Subcutaneous adipose tissue (tissue), 4 donors: ENCODE measurements around the gene ERCC6L. TPM values are rescaled to one million over a fixed set of nuclear protein-coding genes. Genes with fewer than 3 reads are reported as not detected.

Experiments
- CTCF ChIP-seq: fragments of 450-650 bp; IDR thresholded peaks from one replicate; pipeline ENCODE4 v1.5.1; 2016; ENCODE audit warnings: low read depth, mild to moderate bottlenecking, control low read depth, antibody characterized with exemption, moderate library complexity
- total RNA-seq, 4 donors: library from RNA; depleted of rRNA; stranded (reverse); fragments of >200 nt; gene quantifications; one replicate each; pipeline ENCODE4 v1.1.0, GENCODE V29; 2016

ERCC6L gene
- total RNA-seq, 4 donors from 2014 or later: 0.22 to 0.51 TPM; not detected in 2

DNA sequence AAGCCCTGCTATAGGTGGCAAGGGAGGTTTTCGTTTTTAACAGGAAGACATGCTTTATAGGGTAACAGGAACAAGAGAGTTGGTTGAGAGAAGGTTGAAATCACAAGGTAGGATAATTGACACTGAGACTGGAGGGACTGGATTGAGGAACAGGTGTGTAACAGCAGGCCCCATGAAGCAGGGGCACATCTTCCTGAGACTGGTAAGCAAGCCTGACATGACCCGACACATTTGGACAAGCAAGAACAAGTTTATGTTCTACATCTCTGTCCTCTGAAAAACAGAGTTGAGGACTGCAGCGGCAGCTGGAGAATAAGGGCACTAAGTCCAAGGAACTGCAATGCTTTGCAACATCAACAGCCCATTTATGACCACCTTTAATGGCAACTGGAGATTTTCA, 33.0 kb upstream of the ERCC6L start:
- TF ChIP-seq CTCF: no peak

DNA sequence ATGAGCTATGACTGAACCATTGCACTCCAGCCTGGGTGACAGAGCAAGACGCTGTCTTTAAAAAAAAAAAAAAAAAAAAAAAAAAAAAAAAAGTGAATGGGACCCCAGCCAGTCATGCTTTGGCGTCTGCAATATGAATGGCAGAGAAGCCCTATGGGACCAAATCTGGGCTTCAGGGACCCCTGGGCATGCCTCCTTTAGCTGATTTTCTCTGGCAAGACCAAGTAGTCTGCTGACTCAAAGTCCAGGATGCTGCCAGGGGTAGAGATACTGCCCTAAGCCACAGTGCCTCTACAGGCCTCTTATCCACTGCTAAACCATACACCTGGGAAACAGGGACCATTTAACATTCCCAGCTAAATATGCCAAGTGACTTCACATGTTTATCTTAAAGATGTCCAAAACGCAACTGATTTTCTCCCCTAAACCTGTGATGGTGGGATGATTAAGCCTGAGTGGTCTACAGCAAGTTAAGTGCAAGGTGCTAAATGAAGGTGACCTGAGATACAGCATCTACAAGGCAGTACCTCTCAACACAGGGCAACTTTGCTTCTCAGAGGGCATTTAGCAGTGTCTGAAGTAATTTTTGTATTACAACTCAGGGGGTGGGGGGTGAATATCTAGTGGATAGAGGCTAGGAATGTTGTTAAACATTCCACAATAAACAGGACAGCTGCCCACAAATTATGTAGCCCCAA, 32.4 kb upstream of the ERCC6L start:
- TF ChIP-seq CTCF: no peak

- no peak for TF ChIP-seq CTCF
These were observed 31.6 kb upstream of the ERCC6L start for GRCh38 chrX:72270316-72270866.

DNA sequence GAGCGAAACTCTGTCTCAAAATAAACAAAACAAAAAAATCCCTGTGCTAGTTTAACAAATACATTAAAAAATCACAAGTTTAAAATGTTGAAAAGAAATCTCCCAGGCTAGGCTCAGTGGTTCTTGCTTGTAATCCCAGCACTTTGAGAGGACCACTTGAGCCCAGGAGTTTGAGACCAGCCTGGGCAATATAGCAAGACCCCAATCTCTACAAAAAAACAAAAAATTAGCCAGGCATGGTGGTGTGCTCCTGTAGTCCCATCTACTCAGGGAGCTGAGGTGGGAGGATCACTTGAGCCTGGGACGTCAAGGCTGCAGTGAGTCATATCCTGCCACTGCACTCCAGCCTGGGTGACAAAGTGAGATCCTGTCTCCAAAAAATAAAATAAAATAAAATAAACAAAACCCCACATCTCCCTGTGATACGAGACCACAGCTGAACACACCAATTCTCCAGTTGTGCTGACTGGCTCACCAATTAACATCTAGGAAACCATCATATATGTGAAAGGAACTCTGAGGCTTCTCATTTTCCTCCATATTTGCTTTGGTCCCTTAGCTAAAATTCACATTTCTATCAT, 30.9 kb upstream of the ERCC6L start:
- no peak for TF ChIP-seq CTCF

- no peak for TF ChIP-seq CTCF
These were observed 30.0 kb upstream of the ERCC6L start for GRCh38 chrX:72268597-72269365.

DNA sequence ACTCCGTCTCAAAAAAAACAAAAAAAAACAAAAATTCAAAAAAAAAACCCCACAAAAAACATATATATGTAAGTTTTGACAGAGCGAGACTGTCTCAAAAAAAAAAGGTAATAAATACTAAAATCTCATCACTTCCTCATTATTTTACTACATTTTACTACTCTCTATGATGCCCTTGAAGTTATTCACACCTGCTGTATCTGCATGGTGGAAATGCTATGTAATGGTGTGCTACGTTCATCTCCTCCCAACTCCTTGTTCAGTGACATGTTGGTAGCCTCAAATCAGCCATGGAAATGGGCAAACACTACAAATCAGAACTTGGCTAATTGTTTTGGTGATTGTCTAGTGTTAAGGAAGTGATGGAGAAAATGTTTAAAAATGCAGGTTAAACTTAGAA, 26.4 kb upstream of the ERCC6L start:
- no peak for TF ChIP-seq CTCF

GRCh38 chrX:72262077-72262476, 23.2 kb upstream of the ERCC6L start:
- no peak for TF ChIP-seq CTCF
